Gastroesophageal sphincter (tissue), 4 donors: Measurements from ENCODE around the gene HOXA4. TPM values are rescaled to one million over a fixed set of nuclear protein-coding genes. Genes with fewer than 3 reads are reported as not detected.

Experiments used
- ATAC-seq: fragments of 150-250 bp; one replicate; pipeline ENCODE4 v1.9.1; 2016; ENCODE audit warnings: mild to moderate bottlenecking, moderate library complexity
- H3K27ac ChIP-seq, 4 donors: fragments of 200-600 bp; sonication (generic) in 3 of 4; 1 replicate in 3 of 4; 2 replicates in 1 of 4; pipeline ENCODE4 v1.5.1; 2016 to 2019
- H3K27me3 ChIP-seq: fragments of 200-600 bp; sonication (generic); one replicate; pipeline ENCODE4 v1.5.1; 2019
- H3K36me3 ChIP-seq, 2 donors: fragments of 200-600 bp; sonication (generic); one replicate each; pipeline ENCODE4 v1.5.1; 2019; ENCODE audit warnings: control low read depth in 1 of 2
- H3K4me1 ChIP-seq, 3 donors: fragments of 200-600 bp; sonication (generic); 1 replicate in 2 of 3; 2 replicates in 1 of 3; pipeline ENCODE4 v1.5.1; 2016 to 2019; ENCODE audit warnings: control low read depth in 2 of 3
- H3K4me3 ChIP-seq, 2 donors: fragments of 200-600 bp; sonication (generic); one replicate each; pipeline ENCODE4 v1.5.1; 2019; ENCODE audit warnings: mild to moderate bottlenecking in 1 of 2, moderate library complexity in 1 of 2
- H3K9me3 ChIP-seq, 3 donors: fragments of 200-600 bp; sonication (generic); one replicate each; pipeline ENCODE4 v1.5.1; 2017 to 2019; ENCODE audit warnings: control low read depth in 2 of 3
- EP300 ChIP-seq: sonication (generic); formaldehyde crosslinking; IDR thresholded peaks from one replicate; pipeline ENCODE4 v1.6.1; 2017; ENCODE audit warnings: antibody characterized with exemption, mild to moderate bottlenecking
- POLR2A ChIP-seq, 2 donors: fragments of 450-650 bp; IDR thresholded peaks; one replicate each; pipeline ENCODE4 v1.6.1; 2017; ENCODE audit warnings: antibody characterized with exemption in 2 of 2, mild to moderate bottlenecking in 2 of 2, moderate library complexity in 1 of 2
- POLR2AphosphoS5 ChIP-seq: sonication (generic); formaldehyde crosslinking; IDR thresholded peaks from one replicate; pipeline ENCODE4 v1.6.1; 2017; ENCODE audit warnings: antibody characterized with exemption
- WGBS, 2 donors: methylation state at CpG; one replicate each; pipeline ENCODE4 v1.1.5; 2018; ENCODE audit warnings: low coverage in 1 of 2; 5-methylcytosine and 5-hydroxymethylcytosine counted together
- total RNA-seq, 4 donors: library from RNA; depleted of rRNA; stranded (reverse); fragments of >200 nt; gene quantifications; one replicate each; pipeline ENCODE4 v1.1.0, GENCODE V29; 2016
- TF ChIP-seq, protein P1 (sequence below), 4 experiments: fragments of 200-600 bp in 2 of 4; fragments of 450-650 bp in 2 of 4; sonication (generic) in 1 of 4; IDR thresholded peaks; one replicate each; pipeline ENCODE4 v1.5.1; 2017 to 2019; ENCODE audit warnings: antibody characterized with exemption in 4 of 4, mild to moderate bottlenecking in 2 of 4, moderate library complexity in 2 of 4

HOXA4 gene
- total RNA-seq, 4 donors from 2014 or later = 8.6 to 20.2 (median 15.3) TPM

DNA sequence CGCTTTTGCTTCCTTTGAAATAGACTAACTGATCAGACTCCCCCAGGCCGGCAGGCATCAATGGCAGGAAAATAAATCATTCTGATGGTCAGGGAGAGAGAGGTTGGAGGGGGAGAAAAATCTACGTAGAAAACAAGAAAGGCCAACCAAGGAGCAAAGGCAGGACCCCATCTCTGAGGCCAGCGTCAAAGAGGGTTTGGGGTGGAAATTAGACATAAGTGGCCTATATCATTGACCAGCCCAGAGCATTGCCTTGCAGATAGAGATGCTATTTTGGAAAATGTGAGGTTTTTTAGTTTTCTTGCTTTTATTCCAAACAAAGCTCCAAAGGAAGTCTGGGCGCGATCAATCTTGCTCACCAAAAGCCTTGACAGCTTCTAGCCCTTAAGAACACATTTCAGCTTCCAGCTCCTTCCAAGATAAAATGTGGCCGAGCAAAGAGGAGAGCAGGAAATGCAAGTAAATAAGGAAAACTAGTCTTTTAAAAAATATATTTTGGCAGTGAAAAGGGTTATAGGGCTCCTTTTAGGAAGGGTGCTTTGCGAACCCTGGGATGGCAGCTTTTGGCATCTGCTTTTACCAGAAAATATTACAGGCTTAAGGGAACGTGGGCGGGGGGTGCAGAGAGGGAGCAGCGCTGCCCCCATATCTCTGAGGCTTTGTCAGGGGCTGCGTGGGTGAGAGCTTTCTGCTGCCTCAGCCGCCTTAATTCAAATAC, 26.1 kb downstream of the HOXA4 start:
- H3K27ac ChIP-seq = peak overlapping the region; percentile 94 to 99 (median 98)
- peaks cover 0 to 67% (median 10%) of the 10 kb centered on the region in 3 donors for H3K4me1 ChIP-seq

DNA sequence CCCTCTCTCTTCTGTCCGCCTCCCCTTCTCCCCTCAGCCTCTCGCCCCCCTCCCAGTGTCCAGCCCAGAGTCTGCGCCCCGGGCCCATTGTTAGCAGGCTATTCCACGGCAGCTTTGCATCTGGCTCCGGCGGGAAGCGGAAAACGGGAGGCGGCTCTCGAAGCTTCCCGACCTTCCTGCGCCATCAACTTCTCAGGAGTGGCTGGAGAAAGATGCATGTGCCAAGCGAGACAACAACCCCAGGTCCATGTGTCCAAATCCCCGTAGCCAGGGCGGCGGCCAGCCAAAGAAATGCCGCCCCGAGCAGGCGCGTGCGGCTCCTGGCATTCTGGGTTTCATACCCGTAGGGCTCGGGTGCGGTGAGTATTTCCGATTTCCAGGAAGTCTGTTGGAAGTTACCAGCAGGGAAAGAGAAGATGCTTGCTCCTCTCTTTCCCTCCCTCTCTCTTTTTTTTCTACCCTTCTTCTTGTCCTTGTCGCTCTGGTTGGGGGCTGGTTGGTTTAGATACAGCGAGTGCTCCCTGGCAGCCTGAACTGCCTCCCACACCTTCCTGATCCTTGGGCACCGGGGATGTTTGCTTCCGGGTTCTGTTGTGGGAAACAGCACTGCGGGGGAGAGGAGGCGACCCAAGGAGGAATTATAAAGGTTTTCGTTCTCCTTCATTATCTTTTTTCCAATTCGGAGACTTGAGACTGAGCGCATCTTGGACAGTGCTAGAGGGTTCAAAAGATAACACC, 26.9 kb downstream of the HOXA4 start:
- 9 to 16% methylated on average over 7 to 29 of the region's 35 CpGs for WGBS, 2 donors
- peak; percentile 11 for ATAC-seq
- H3K9me3 ChIP-seq = no peaks in the 10 kb centered on the region
- TF ChIP-seq POLR2A (IDR thresholded peaks at IDR 0.05) (peak in 1 of 2 donors; percentile 12), POLR2AphosphoS5 (peak; percentile 72), EP300 (no peak)
- TF ChIP-seq, protein P1, sequence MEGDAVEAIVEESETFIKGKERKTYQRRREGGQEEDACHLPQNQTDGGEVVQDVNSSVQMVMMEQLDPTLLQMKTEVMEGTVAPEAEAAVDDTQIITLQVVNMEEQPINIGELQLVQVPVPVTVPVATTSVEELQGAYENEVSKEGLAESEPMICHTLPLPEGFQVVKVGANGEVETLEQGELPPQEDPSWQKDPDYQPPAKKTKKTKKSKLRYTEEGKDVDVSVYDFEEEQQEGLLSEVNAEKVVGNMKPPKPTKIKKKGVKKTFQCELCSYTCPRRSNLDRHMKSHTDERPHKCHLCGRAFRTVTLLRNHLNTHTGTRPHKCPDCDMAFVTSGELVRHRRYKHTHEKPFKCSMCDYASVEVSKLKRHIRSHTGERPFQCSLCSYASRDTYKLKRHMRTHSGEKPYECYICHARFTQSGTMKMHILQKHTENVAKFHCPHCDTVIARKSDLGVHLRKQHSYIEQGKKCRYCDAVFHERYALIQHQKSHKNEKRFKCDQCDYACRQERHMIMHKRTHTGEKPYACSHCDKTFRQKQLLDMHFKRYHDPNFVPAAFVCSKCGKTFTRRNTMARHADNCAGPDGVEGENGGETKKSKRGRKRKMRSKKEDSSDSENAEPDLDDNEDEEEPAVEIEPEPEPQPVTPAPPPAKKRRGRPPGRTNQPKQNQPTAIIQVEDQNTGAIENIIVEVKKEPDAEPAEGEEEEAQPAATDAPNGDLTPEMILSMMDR (IDR thresholded peaks at IDR 0.05) = no peak
- no peaks in the 10 kb centered on the region for H3K36me3 ChIP-seq
- H3K27me3 ChIP-seq = no peaks in the 10 kb centered on the region
- H3K27ac ChIP-seq = peak overlapping the region; percentile 94 to 99 (median 98)
- peaks cover 0 to 63% (median 4%) of the 10 kb centered on the region in 3 donors for H3K4me1 ChIP-seq
- peak overlapping the region; percentile 48 to 96 for H3K4me3 ChIP-seq

More for the DNA sequence above, 26.1 kb downstream of the HOXA4 start:
- peak; percentile 4 for TF ChIP-seq POLR2AphosphoS5
- TF ChIP-seq, protein P1 (IDR thresholded peaks at IDR 0.05) = no peak
- Histone ChIP-seq H3K9me3 (no peaks in the 10 kb centered on the region), H3K4me3 (peak overlapping the region; percentile 48 to 96), H3K36me3 (no peaks in the 10 kb centered on the region), H3K27me3 (no peaks in the 10 kb centered on the region)
- WGBS, 2 donors = 6 to 21% methylated on average over 11 to 13 of the region's 13 CpGs
- no peak for ATAC-seq

DNA sequence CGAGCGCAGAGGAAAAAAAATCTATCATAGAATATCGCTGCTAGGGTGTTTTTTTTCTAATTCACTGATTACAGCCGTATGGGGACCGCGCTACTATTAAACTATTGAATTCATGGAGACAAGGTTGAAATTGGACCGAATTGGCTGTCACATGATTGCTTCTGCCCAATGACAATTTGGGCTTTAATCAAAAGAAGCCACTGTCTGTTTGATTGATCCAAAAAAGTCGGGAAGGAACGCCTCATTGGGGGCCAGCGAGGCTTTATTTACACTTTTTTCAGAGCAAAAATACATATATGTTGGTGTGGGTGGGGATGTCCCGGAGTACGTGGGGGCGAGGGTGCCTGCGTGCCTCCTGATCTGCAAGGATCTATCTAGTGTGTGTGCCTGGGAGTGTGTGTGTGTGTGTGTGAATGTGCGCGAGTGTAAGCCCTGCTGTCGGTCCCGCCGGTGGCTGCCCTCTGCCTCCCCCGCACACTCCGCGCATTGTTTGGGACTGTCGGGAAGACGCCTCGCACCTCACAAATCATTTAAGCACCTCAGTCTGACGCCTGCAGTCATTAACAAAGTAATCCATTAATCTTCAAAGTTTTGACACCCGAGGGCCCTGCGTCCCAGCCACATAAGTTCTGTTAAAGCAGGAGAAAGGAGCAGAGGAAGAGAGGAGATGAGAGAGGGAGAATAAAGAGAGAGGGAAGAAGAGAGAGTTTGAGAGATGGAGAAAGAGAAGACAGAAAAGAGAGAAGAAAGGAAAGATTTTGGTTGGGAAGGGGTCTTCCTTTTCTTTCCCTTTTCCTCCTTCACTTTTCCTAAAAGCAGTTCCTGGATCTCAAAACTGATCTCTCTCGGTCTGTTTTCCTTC, 27.7 kb downstream of the HOXA4 start, which contains the start of gene HOXA2:
Gene HOXA2, minus strand, starts transcription at position 103 of the 862 bp plus-strand sequence. CDS start 183 bp downstream, outside the sequence.
- H3K27ac ChIP-seq = peak within 1 kb of the TSS; percentile 94 to 99 (median 98)
- ATAC-seq = peak; percentile 56
- no peaks in the 10 kb centered on the region for H3K9me3 ChIP-seq
- H3K4me1 ChIP-seq = peaks cover 0 to 64% (median 4%) of the 10 kb centered on the region in 3 donors
- H3K27me3 ChIP-seq = no peaks in the 10 kb centered on the region
- WGBS, 2 donors = 1 to 2% methylated on average over 23 to 27 of the region's 29 CpGs
- TF ChIP-seq, protein P1 (IDR thresholded peaks at IDR 0.05) = no peak
- peak; percentile 90 for TF ChIP-seq POLR2AphosphoS5
- no peak for TF ChIP-seq EP300
- peak in 1 of 2 donors; percentile 58 for TF ChIP-seq POLR2A (IDR thresholded peaks at IDR 0.05)
- H3K4me3 ChIP-seq = peak within 1 kb of the TSS; percentile 48 to 96
- no peaks in the 10 kb centered on the region for H3K36me3 ChIP-seq

DNA sequence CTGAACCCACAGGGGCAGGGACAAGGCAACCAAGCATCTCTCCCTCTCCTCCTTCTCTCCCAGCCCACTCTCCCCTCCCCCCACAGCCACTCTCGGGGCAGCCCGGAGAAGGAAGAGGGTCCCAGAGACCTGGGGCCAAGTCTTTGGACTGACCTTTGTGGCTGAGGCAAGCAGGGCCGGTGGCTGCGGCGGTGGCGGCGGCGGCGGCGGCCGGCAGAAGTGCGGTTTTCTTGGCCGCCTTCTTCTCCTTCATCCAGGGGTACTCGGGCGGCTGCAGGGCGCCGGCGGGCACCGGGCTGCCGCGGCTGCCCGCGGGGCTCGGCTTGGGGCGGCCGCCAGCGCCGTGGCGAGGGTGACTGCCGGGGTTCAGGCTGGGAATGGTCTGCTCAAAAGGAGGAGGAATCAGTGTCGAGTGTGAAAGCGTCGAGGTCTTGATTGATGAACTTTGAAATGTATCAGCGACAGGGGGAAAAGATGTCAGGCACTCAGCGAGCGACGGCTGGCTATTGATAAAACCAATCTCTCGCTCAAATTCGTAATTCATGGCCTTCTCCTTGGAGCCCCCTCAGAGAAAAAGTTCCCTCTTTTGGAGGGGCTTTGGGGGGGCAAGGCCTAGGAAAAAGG, 28.5 kb downstream of the HOXA4 start:
- Histone ChIP-seq H3K27ac (peak overlapping the region; percentile 94 to 99 (median 98)), H3K4me3 (peak overlapping the region; percentile 48 to 96), H3K4me1 (peaks cover 0 to 69% (median 4%) of the 10 kb centered on the region in 3 donors), H3K9me3 (no peaks in the 10 kb centered on the region), H3K27me3 (no peaks in the 10 kb centered on the region), H3K36me3 (no peaks in the 10 kb centered on the region)
- 0% methylated on average over 2 to 4 of the region's 39 CpGs for whole genome bisulfite sequencing, 2 donors
- no peak for ATAC-seq
- TF ChIP-seq POLR2AphosphoS5 = no peak
- no peak for TF ChIP-seq POLR2A (IDR thresholded peaks at IDR 0.05)
- TF ChIP-seq, protein P1 (IDR thresholded peaks at IDR 0.05) = no peak
- no peak for TF ChIP-seq EP300
